GM21737 (cell line): ENCODE data around the gene AP4S1.
A peak's percentile ranks its signal among the peaks of the same experiment; 100 is the strongest.
"Not testable (repeated sequence)": the region's sequence is repeated elsewhere in the genome, so short reads cannot be mapped to it uniquely, and the experiment has no call there.

Source experiments
- ATAC-seq: cut with Tn5 transposase; IDR thresholded peaks from one replicate; pipeline ENCODE4 v1.9.1; 2021; ENCODE audit warnings: mild to moderate bottlenecking, moderate library complexity; ENCODE audit not compliant: unreplicated experiment

AP4S1 gene

DNA sequence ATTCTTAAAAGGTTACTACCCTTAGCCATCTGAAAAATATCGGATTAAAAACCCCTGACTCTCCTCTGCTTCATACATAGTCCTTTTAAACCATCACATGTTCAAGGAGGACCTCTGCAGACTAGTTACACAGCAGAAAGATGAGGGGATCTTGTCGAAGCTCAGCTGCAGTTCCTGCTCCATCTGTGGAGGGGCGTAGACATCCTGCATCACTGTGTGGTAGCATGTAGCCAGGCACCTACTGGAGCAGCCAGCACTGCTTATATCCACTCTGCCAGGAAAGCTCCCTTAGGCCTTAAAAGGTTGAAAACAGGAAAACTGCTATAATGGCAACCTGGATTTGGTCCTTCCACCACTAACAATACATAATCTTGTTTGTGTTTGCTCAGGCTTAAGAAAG lies 58.3 kb downstream of the AP4S1 start:
- ATAC-seq = no peak

DNA sequence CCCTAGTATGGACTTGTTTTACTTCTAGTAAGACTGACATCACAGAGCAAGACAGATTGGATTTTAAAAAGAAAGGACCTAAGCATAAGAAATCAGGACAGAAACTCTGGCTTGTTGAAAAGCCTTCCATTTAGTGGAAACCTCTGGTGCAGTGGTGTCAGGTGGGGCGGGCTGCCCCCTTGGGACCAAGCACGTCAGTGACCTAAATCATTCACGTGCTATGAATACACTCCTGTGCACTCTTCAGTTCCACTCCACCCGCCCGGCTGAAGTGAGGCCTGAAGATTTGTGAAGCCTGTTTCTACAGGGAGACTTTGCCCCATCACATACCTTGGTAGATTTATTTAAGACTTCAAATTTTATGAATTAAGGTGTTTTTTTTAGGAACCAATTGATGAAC lies 58.9 kb downstream of the AP4S1 start:
- peak; percentile 65 for ATAC-seq

DNA sequence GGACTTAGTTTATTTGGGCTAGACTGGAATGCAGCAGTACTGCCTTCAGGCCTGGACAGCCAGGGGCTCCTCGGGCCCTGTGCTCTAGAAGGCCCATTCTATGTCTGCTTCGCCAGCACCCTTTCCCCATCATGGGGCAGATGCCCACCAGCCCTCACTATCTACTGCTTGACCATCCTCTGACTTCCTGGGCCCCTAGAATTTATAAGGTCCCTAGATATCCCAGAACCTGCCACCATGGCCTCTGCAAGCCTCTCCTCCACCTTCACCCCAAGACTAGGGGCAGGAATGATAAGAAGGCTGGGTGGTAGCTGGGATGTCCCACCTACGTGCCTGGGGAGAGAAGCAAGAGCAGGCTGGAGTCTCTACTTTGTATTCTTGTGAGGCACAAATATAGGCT lies 59.6 kb downstream of the AP4S1 start:
- no peak for ATAC-seq

DNA sequence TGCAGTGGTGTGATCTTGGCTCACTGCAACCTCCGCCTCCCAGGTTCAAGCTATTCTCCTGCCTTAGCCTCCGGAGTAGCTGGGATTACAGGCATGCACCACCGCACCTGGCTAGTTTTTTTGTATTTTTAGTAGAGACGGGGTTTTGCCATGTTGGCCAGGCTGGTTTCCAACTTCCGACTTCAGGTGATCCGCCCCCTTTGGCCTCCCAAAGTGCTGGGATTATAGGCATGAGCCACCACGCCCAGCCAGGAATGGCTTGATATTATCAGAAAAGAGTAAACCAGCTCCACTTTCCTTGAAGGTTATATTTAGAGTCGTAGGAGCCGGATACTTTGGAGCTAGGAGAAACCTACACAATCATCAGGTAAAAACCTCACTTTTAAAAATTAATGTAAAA lies 61.0 kb downstream of the AP4S1 start:
- not testable (repeated sequence) for ATAC-seq

DNA sequence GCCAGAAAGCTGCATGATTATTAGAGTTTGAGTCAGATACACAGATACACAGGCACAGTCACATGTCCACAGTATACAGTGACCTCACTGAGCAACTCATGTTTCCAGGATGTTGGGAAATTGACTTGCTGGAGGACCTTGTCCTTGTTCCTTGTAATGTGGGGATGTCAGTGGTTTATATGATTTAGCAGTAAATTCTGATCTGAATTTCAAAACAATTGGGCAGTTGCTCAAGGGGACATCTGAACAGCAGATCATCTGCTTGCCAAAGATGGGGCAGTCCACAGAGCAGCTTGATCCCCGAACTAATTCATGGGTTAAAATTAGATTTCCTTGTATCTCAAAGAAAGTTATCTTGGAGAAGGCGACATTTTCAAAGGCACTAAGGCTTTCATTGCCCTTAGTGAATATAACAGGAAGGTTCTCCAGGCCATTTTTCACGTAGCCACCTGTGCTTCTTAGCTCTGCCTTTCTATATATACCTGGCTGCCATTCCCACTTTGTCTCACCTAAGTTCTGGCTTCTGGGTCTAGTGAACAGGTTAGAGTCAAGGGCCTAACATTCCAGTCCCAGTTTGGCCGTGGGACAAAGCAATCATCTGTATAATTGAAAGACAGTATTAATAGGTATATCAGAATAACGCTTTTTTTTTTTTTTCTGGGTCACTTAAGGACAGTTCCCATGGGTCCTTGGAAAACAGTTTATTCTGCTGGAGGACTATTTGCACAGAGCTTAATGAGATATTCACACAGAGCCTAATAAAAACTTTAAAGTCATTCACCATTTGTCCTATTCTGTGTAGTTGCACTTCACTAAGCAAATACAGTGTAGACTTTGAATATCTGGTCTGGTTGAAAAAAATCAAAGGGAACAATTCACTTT lies 65.7 kb downstream of the AP4S1 start:
- ATAC-seq = no peak

DNA sequence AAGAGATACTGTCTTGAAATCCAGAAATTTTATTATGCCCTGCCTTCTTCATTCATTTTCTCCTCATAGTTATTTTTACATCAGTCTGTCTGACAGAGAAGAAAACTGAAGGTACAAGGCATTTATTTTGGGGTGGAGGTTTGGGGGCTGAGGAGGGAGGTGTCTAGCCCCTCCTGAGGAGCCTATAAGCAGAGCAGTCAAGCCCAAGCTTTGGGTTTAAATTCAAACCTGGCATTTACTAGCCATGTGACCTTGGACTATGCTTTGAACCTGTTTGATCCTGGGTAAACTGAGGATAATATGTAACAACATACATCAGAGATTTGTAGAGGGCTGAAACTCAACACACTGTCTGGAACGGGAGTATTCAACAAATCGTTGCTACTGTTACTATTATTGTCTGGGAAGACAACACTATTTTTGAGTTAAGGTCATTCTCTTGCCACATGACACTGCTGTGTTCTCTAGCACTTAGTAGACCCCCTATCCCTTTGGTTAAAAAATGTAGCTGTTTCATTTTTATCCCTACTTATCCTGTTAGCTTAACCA lies 66.8 kb downstream of the AP4S1 start:
- no peak for ATAC-seq

DNA sequence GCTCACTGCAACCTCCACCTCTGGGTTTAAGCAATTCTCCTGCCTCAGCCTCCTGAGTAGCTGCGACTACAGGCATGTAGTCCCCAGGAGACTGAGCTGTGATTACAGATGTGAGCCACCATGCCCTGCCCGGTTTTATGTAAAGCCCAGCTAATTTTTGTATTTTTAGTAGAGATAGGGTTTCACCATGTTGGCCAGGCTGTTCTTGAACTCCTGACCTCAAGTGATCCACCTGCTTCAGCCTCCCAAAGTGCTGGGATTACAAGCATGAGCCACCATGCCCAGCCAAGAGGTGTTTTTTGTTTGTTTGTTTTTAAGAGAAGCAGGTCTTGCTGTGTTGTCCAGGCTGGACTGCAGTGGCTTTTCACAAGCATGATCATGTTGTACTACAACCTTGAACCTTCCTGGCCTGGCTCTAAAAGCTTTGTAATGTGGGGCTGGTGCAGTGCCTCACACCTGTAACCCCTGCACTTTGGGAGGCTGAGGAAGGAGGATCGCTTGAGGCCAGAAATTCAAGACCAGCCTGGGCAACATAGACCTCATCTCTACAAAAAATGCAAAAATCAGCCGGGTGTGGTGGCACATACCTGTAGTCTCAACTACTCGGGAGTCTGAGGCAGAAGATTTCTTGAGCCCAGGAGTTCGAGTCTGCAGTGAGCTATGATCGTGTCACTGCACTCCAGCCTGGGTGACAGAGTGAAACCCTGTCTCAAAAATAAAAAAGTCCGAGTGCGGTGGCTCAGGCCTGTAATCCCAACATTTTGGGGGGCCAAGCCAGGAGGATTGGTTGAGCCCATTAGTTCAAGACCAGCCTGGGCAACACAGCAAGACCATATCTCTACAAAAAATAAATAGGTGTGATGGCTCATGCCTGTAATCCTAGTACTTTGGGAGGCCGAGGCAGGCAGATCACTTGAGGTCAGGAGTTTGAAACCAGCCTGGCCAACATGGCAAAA lies 68.7 kb downstream of the AP4S1 start:
- ATAC-seq = not testable (repeated sequence)

DNA sequence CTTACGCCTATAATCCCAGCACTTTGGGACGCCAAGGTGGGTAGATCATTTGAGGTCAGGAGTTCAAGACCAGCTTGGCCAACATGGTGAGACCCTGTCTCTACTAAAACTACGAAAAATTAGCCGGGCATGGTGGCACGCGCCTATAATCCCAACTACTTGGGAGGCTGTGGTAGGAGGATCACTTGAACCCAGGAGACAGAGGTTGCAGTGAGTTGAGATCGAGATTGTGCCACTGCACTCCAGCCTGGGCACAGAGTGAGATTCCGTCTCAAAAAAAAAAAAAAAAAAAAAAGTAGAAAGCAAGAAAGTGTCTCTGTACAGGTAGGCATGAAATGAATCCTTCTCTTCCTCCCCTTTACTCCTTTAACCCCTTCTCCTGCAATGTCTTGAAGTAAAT lies 70.4 kb downstream of the AP4S1 start:
- ATAC-seq = not testable (repeated sequence)

DNA sequence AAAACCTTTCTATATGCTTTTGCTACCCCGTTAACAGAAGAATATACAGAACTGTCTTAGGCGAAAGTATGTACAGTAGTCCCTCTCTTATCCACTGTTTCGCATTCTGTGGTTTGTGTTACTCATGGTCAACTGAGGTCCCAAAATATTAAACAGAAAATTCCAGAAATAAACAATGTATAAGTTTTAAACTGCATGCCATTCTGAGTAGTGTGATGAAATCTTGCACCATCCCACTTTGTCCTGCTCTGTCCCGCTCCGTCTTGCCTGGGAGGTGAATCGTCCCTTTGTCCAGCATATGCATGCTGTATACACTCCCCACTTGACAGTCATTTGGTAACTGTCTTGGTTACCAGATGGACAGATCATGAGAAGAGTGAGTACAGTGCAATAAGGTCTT lies 70.8 kb downstream of the AP4S1 start:
- ATAC-seq = no peak

DNA sequence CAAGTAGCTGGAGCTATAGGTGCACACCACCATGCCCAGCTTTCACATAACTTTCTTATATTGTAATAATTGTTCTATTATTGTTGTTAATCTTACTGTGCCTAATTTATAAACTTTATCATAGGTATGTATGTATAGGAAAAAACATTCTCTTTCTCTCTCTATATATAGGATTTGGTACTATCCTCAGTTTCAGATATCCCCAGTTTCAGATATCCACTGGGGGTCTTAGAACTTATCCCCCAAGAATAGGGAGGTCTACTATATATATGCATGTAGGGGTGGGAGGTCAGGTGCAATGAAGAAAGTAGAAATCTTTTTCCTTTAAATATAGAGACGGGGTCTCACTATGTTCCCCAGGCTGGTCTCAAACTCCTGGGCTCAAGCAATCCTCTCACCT lies 71.6 kb downstream of the AP4S1 start:
- ATAC-seq = no peak

DNA sequence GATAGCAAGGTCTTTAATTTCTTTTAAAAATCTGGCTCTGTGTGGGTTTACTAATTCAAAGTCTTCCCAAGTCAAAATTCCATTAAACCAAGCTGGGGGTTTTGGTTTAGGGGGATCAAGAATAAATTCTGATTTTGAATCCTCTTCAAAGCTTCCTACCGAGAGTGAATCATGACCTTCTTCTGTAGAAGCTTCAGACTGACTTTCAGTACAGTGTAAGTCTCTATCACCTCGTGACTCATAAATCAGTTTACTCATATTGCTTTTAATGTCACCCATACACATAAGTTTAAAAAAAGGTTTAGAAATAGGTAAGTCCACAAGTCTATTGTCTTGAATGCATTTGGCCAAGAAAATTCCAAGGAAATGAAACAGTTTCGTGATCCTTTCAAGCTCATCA lies 81.3 kb downstream of the AP4S1 start:
- no peak for ATAC-seq

DNA sequence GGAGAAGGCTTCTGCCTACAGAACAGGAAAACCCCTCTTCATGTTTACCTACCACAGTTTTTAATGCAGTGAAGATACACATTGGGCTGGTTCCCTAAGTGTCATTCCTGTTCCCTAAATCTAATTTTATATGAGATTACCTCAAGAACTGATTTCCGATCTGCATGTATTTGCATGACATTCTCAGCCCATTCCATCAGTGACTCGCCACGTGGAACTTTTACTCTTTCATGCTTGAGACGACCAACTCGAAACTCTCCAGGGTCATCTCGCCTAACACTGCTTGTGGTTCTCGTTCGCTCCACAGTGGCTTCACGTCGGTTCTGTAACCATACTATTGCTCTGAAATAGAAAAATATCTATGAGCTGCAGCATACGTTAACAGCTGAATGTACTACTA lies 83.8 kb downstream of the AP4S1 start:
- no peak for ATAC-seq

DNA sequence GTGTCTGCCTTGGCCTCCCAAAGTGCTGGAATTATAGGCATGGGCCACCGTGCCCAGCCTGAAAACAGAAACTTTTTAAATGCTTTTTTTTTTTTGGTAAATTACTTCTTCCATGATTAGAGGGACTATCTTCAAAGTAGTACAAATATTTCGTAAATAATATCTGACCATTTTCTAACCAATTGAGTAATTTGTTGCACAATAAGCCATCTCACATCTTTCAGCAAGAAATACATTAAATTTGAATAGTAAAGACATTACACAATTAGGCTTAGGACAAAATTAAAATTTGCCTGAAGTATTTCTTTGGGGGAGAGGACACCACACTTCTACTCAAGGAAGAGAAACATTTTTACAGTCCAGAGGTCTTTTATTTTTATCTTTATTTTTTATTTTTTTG lies 85.4 kb downstream of the AP4S1 start:
- no peak for ATAC-seq

DNA sequence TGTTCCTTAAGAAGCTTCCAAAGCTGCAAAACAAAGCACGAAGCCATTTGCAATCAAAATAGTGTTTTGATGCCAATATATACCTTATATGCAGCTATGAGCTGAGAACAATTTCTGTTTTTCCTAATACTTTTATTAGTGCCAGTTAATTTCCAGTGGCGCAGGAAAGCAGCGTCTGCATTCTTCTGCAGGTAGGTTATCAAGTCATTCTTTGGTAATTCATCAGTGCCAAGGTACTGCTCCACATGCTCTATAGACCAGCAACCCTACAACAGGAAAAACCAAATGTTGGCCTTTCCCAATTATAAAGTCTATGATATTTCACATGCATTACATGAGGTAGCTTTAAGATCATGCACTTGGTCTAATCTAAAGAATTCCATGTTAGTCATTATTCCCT lies 88.3 kb downstream of the AP4S1 start:
- no peak for ATAC-seq

DNA sequence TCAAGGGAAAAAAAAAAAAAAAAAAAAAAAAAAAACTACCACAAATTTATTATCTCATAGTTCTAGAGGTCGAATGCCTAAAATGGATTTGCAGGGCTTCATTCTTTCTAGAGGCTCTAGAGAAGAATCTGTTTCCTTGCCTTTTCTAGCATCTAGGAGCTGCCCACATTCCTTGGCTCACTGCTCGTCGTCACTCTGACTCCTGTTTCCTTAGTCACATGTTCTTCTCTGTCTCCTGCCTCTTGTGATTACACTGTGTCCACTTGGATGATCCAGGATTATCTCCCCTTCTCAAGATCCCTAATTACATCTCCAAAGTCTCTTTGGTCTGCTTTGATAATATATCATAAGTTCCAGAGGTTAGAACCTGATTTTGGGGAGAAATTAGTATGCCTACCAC lies 93.4 kb downstream of the AP4S1 start:
- no peak for ATAC-seq

DNA sequence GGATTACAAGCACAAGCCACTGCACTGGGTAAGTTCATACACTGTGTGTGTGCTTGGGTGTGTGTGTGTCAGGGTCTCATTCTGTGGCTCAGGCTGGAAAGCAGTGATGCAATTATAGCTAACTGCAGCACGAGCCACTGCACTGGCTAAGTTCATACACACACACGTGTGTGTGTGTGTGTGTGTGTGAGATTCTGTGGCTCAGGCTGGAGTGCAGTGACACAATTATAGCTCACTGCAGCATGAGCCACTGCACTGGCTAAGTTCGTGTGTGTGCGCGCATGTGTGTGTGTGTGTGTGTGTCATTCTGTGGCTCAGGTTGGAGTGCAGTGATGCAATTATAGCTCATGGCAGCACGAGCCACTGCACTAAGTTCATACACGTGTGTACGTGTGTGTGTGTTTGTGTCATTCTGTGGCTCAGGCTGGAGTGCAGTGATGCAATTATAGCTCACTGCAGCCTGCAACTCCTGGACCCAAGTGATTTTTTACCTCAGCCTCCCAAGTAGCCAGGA lies 96.7 kb downstream of the AP4S1 start:
- ATAC-seq = no peak

DNA sequence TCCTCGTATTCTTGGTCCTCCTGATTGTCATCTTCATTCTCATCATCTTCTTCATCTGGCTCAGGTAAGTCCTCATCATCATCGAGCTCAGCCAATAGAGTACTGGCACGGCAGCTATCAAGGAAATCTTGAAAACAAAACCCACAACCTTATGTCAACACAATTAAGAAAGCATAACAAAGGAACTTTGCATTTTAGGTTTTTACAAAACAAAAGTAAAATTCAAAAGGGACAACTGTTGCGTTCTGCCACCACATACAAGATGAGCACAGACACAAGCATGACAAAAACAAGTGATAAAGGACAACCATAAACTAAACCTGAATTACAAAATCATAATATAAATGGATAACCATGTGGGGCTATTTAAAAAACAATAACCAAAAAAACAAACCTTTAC lies 97.5 kb downstream of the AP4S1 start:
- ATAC-seq = no peak

DNA sequence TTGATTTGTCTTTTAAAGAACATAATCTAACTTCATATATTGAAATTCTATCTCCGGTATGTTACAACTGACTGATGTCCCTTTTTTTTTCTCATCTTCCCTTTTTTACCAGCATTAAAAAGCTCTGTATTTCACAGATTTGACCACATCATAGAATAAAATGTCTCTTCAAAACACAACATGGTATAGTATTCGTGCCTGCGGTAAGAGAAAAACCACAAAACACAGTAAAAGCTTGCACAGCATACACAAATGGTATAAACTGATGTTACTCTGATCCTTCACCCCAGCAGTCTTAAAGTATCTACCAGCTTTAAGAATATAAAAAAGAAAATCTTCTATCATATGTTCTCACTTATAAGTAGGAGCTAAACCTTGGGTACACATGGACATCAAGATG lies 98.7 kb downstream of the AP4S1 start:
- no peak for ATAC-seq

DNA sequence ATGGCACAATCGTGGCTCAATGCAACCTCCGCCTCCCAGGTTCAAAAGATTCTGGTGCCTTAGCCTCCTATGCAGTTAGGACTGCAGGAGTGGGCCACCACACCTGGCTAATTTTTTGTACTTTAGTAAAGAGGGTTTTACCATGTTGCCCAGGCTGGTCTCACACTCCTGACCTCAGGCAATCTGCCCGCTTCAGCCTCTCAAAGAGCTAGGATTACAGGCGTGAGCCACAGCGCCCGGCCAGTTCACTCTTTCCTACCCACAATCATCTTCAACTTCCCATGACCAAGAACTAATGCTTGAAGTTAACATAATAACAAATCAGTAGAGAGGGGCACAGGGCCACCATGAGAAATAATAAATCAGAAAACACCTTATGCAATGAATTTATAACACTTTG lies 99.8 kb downstream of the AP4S1 start:
- no peak for ATAC-seq

DNA sequence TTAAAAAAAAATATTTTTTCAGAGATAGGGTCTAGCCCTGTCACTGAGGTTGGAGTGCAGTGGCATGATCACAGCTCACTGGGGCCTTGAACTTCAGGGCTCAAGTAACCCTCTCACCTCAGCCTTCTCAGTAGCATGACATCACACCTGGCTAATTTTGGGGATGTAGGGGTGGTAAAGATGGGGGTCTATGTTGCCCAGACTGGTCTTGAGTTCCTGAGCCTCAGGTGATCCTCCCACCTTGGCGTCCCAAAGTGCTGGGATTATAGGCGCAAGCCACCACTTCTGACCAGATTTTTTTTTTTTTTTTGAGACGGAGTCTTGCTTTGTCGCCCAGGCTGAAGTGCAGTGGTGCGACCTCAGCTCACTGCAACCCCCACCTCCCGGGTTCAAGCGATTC lies 101.2 kb downstream of the AP4S1 start:
- ATAC-seq = no peak

DNA sequence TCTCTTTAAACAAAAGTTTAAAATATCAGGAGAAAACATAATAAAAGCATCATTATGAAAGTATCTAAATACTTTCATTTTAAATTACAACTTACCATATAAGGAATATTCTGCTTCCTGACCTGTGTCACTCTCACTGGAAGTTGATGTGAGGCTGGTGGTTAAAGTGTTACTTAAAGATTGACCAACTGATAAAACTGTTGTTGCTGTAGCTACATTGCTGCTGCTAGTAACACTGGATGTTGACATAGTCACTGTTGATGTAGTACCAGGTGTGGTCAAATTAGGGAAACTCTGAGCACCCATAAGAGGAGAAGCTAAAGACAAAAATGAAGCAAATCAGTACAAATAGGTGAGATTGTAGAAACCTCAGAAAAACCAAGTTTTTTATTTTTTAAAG lies 102.2 kb downstream of the AP4S1 start:
- ATAC-seq = peak; percentile 67
